HL-60/S4 (cell line): ENCODE results near the gene CACNG3.
"Not testable (repeated sequence)": the region's sequence is repeated elsewhere in the genome, so short reads cannot be mapped to it uniquely, and the experiment has no call there.

Source experiments
- in situ Hi-C: fragments of 300-500 bp; cut with MboI; formaldehyde crosslinking; loops from 2 replicates; pipeline ENCODE4 v1.14.3; 2022; ENCODE audit warnings: low sequenced_read_pairs

The CACNG3 gene

GRCh38 chr16:24273508-24274182 lies 17.5 kb downstream of the CACNG3 start:
- in situ Hi-C loops, result loop anchor here (25.0 kb wide), 1 partner anchor 536 kb away; no protein-coding TSS in a partner anchor

GRCh38 chr16:24275413-24275812 lies 19.3 kb downstream of the CACNG3 start:
- in situ Hi-C loops, result no loop called here

- in situ Hi-C loops, result no loop called here
Observed at GRCh38 chr16:24279982-24280515, 23.9 kb downstream of the CACNG3 start.

- in situ Hi-C loops, result no loop called here
Observed at GRCh38 chr16:24281466-24281865, 25.3 kb downstream of the CACNG3 start.

- in situ Hi-C loops, result no loop called here
Observed at GRCh38 chr16:24282141-24282540, 26.0 kb downstream of the CACNG3 start.

GRCh38 chr16:24286741-24287405 lies 30.7 kb downstream of the CACNG3 start:
- in situ Hi-C loops, result no loop called here

GRCh38 chr16:24288516-24288915 lies 32.4 kb downstream of the CACNG3 start:
- in situ Hi-C loops, result no loop called here

- in situ Hi-C loops, result no loop called here
Observed at GRCh38 chr16:24289166-24289700, 33.1 kb downstream of the CACNG3 start.

- in situ Hi-C loops, result no loop called here
Observed at GRCh38 chr16:24291932-24292331, 35.8 kb downstream of the CACNG3 start.

GRCh38 chr16:24294131-24294530 lies 38.0 kb downstream of the CACNG3 start:
- in situ Hi-C loops, result no loop called here

GRCh38 chr16:24297375-24297774 lies 41.2 kb downstream of the CACNG3 start:
- in situ Hi-C loops, result no loop called here

GRCh38 chr16:24298548-24299167 lies 42.5 kb downstream of the CACNG3 start:
- in situ Hi-C loops, result no loop called here

GRCh38 chr16:24300750-24301149 lies 44.6 kb downstream of the CACNG3 start:
- in situ Hi-C loops, result not testable (repeated sequence)

GRCh38 chr16:24302636-24303035 lies 46.5 kb downstream of the CACNG3 start:
- in situ Hi-C loops, result no loop called here

GRCh38 chr16:24308200-24308599 lies 52.1 kb downstream of the CACNG3 start:
- in situ Hi-C loops, result no loop called here

- in situ Hi-C loops, result no loop called here
Observed at GRCh38 chr16:24309258-24310142, 53.4 kb downstream of the CACNG3 start.

GRCh38 chr16:24315343-24315742 lies 59.2 kb downstream of the CACNG3 start:
- in situ Hi-C loops, result no loop called here

GRCh38 chr16:24318680-24319079 lies 62.5 kb downstream of the CACNG3 start:
- in situ Hi-C loops, result no loop called here

- in situ Hi-C loops, result no loop called here
Observed at GRCh38 chr16:24319126-24319814, 63.1 kb downstream of the CACNG3 start.

- in situ Hi-C loops, result no loop called here
Observed at GRCh38 chr16:24322106-24322505, 66.0 kb downstream of the CACNG3 start.
